ENCODE data around the gene DMRT3.

- TF ChIP-seq TAF1 (IDR thresholded peaks at IDR 0.05; ENCODE audit: borderline replicate concordance, insufficient read depth, low read length) (no peak), POLR2AphosphoS5 (IDR thresholded peaks at IDR 0.05; ENCODE audit: low read depth, low read length) (no peak)
These were observed 3.5 kb downstream of the DMRT3 start for GRCh38 chr9:979983-980382.
